ENCODE data around the gene NOTCH1. TPM values are rescaled to one million over a fixed set of nuclear protein-coding genes. Genes with fewer than 3 reads are reported as not detected.
A peak's percentile ranks its signal among the peaks of the same experiment; 100 is the strongest.

Gene NOTCH1
- total and polyA plus RNA-seq, 12 donors = 7.3 to 27.0 (median 19.9) TPM

DNA sequence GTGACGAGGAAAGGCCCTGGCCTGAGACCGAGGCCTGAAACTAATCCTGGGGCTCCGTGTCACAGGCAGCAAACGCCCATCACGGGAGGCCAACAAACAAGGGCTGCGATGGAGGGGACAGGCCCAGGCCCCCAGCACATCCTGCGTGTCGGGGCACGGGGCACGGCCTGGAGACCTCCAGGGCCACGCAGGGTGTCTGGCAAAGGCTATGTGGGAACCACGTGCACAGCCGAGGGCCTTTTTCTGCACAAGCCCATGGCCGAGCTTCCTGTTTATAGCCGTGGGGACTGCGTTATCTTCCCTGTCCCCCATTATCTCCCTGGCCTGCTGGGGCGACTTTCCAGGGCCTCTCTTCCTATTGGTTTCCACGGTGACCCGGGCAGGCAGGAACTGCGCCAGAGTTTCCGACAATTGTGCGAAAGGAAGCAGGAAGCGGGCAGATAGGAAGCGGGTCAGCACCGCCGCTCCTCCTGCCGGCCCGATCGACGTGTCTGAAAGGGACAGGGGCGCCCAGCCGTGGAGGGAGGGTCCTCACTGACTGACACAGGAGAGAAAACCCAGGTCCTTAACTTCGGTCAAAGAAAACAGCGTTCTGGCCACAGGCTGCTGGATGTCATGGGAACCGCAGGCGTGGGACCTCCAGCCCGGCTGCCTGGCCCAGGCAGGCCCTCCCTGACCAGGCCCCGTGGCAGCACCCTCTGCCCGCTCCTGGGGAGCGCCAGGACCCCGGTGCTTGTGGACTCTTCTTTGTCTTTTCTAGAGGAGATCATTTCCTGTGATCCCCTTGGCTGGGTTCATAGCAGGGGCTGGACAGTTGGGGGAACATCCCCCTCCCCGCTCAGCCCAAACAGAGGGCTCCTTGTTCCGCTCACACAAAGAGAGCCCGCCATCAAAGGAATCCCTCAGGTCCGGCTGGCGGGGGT lies 33.9 kb downstream of the NOTCH1 start:
- intact Hi-C loops (cut with DNase I) = loop anchor here in 1 of 10 donors (2.0 kb wide), 1 partner anchor 27 kb away; no protein-coding TSS in a partner anchor
- TF ChIP-seq, protein P1, sequence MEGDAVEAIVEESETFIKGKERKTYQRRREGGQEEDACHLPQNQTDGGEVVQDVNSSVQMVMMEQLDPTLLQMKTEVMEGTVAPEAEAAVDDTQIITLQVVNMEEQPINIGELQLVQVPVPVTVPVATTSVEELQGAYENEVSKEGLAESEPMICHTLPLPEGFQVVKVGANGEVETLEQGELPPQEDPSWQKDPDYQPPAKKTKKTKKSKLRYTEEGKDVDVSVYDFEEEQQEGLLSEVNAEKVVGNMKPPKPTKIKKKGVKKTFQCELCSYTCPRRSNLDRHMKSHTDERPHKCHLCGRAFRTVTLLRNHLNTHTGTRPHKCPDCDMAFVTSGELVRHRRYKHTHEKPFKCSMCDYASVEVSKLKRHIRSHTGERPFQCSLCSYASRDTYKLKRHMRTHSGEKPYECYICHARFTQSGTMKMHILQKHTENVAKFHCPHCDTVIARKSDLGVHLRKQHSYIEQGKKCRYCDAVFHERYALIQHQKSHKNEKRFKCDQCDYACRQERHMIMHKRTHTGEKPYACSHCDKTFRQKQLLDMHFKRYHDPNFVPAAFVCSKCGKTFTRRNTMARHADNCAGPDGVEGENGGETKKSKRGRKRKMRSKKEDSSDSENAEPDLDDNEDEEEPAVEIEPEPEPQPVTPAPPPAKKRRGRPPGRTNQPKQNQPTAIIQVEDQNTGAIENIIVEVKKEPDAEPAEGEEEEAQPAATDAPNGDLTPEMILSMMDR (IDR thresholded peaks at IDR 0.05) = peak in 1 of 9 donors; percentile 13
- H3K36me3 ChIP-seq = peaks cover 14 to 100% (median 67%) of the 10 kb centered on the region in 9 donors
- no peaks in the 10 kb centered on the region for H3K9me3 ChIP-seq
- WGBS, 2 donors = 48 to 57% methylated on average over 46 of the region's 46 CpGs
- no peaks in the 10 kb centered on the region for H3K27me3 ChIP-seq
- peak overlapping the region; percentile 80 to 98 (median 95) for H3K27ac ChIP-seq
- ATAC-seq (peak; percentile 60 to 86 (median 80)), DNase-seq (peak; percentile 85 to 95)
- H3K4me3 ChIP-seq = peak overlapping the region in 8 of 10 donors; percentile 12 to 46 (median 30)
- peaks cover 13 to 56% (median 35%) of the 10 kb centered on the region in 9 donors for H3K4me1 ChIP-seq

DNA sequence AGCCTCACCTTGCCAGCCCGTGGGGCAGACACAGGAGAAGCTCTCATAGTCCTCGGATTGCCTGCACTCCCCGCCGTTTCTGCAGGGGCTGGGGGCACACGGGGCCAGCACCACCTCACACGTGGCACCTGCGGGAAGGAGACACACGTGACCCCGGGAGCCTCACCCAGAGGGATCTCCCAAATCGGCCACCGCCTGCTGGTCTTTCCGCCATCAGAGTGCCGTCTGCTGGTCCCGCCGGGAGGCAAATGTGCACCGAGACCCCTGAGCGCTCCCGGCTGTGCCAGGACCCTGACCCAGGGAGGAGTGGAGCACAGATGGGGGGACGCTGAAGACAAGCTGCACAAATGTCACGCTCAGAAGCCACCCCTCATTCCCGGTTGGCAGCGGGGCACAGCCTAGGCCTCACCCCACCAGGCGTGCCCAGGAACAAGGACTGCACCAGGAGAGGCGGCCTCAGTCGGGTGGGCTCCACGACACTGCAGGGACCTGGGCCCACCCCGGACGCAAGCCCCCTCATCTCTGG lies 34.6 kb downstream of the NOTCH1 start:
- no peak for DNase-seq
- H3K4me1 ChIP-seq = peaks cover 13 to 56% (median 35%) of the 10 kb centered on the region in 9 donors
- WGBS, 2 donors = 73 to 77% methylated on average over 28 of the region's 28 CpGs

DNA sequence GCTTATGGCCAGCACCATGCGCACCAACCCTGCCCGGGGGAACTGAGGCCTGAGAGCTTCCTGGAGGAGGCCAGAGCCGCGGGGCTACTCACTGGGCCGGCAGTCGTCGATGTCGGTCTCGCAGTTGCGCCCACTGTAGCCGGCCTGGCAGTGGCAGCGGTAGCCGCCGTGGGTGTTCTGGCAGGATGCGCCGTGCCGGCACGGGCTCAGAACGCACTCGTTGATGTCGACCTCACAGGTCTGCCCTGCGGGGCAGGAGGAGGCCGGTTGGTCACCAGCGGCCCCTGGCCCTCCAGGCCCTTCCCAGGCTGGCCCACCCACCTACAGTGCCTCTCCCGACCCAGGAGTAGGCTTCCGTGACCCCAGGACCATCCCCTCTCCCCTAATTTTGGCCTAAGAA lies 35.3 kb downstream of the NOTCH1 start:
- TF ChIP-seq, protein P1 (IDR thresholded peaks at IDR 0.05) = no peak
- 74 to 75% methylated on average over 23 to 26 of the region's 26 CpGs for WGBS, 2 donors
- H3K4me3 ChIP-seq = peak overlapping the region in 1 of 10 donors; percentile 7
- no peaks in the 10 kb centered on the region for H3K9me3 ChIP-seq
- intact Hi-C loops (cut with DNase I) = loop anchor here in 1 of 10 donors (2.0 kb wide), 1 partner anchor 28 kb away; no protein-coding TSS in a partner anchor
- ATAC-seq (no peak), DNase-seq (no peak)
- H3K27ac ChIP-seq = peak overlapping the region; percentile 76 to 98 (median 95)
- H3K36me3 ChIP-seq = peaks cover 14 to 100% (median 73%) of the 10 kb centered on the region in 9 donors
- H3K4me1 ChIP-seq = peaks cover 13 to 56% (median 35%) of the 10 kb centered on the region in 9 donors
- H3K27me3 ChIP-seq = no peaks in the 10 kb centered on the region

More for the DNA sequence above, 34.6 kb downstream of the NOTCH1 start:
- TF ChIP-seq, protein P1 (IDR thresholded peaks at IDR 0.05) = no peak
- Histone ChIP-seq H3K27me3 (no peaks in the 10 kb centered on the region), H3K9me3 (no peaks in the 10 kb centered on the region), H3K4me3 (peak overlapping the region in 2 of 10 donors; percentile 9 to 46), H3K27ac (peak overlapping the region; percentile 76 to 98 (median 95)), H3K36me3 (peaks cover 14 to 100% (median 72%) of the 10 kb centered on the region in 9 donors)
- ATAC-seq = peak in 2 of 8 donors; percentile 2 to 4
- intact Hi-C loops (cut with DNase I) = loop anchor here in 1 of 10 donors (2.0 kb wide), 1 partner anchor 28 kb away; no protein-coding TSS in a partner anchor

DNA sequence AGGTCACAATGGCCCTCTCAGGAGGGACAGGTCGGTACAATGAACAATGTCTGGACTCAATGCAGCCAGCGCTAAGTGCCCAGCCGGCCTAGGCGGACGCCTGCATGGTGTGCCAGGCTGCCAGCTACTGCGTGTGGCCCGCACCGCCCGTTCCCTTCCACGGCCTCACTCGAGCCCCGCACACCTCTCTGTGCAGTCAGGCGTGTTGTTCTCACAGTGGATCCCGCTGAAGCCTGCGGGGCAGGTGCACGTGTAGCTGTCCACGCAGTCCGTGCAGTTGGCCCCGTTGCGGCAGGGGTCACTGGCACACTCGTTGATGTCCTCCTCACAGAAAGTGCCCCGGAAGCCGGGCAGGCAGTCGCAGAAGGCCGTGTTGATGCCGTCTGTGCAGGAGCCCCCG lies 36.3 kb downstream of the NOTCH1 start:
- H3K4me1 ChIP-seq = peaks cover 13 to 55% (median 35%) of the 10 kb centered on the region in 9 donors
- H3K27me3 ChIP-seq = no peaks in the 10 kb centered on the region
- TF ChIP-seq, protein P1 (IDR thresholded peaks at IDR 0.05) = no peak
- no peak overlapping the region for H3K4me3 ChIP-seq
- peak overlapping the region; percentile 76 to 98 (median 95) for H3K27ac ChIP-seq
- WGBS, 2 donors = 86 to 90% methylated on average over 27 of the region's 27 CpGs
- DNase-seq = no peak
- no peak for ATAC-seq
- H3K36me3 ChIP-seq = peaks cover 9 to 100% (median 74%) of the 10 kb centered on the region in 9 donors
- intact Hi-C loops (cut with DNase I) = loop anchor here in 1 of 10 donors (5.0 kb wide), 1 partner anchor 33 kb away; no protein-coding TSS in a partner anchor
- H3K9me3 ChIP-seq = no peaks in the 10 kb centered on the region

Measured in heart right ventricle (tissue), 16 donors.